Stimulated activated CD8-positive, alpha-beta memory T cell treated with anti-CD3 and anti-CD28 coated beads, Interleukin-2, amount 100 ng/mL, for 48 hours (primary cell): ENCODE measurements around the gene RDH12.
A peak's percentile ranks its signal among the peaks of the same experiment; 100 is the strongest.
"Not testable (repeated sequence)": the region's sequence is repeated elsewhere in the genome, so short reads cannot be mapped to it uniquely, and the experiment has no call there.

Source experiments
- DNase-seq, 2 donors: peaks; one replicate each; pipeline ENCODE4 v3.0.0-alpha.2; 2020; ENCODE audit warnings: low read depth in 2 of 2

The RDH12 gene

GRCh38 chr14:67701492-67701891 is at the start of gene RDH12:
RDH12 (plus strand) TSS chr14:67701886; CDS start chr14:67722643, 20,757 bp downstream.
- not testable (repeated sequence) for DNase-seq

GRCh38 chr14:67652189-67652588 is 49.5 kb upstream of the RDH12 start:
- DNase-seq: no peak

- no peak for DNase-seq
Observed at GRCh38 chr14:67653651-67654280, 47.9 kb upstream of the RDH12 start.

GRCh38 chr14:67663633-67664032 is 38.1 kb upstream of the RDH12 start:
- DNase-seq: no peak

GRCh38 chr14:67665868-67666267 is 35.8 kb upstream of the RDH12 start:
- DNase-seq: no peak

GRCh38 chr14:67666750-67667449 is 34.8 kb upstream of the RDH12 start:
- no peak for DNase-seq

GRCh38 chr14:67668559-67668958 is 33.1 kb upstream of the RDH12 start:
- no peak for DNase-seq

GRCh38 chr14:67673451-67673850 is 28.2 kb upstream of the RDH12 start:
- DNase-seq: no peak

- peak; percentile 33 to 47 for DNase-seq
Observed at GRCh38 chr14:67674139-67674479, 27.6 kb upstream of the RDH12 start.

GRCh38 chr14:67674480-67675218 is 27.0 kb upstream of the RDH12 start, which contains the start of gene VTI1B:
VTI1B (minus strand) TSS chr14:67674632; CDS start chr14:67674489, 143 bp downstream.
- DNase-seq: peak; percentile 66 to 68

GRCh38 chr14:67675219-67675582 is 26.5 kb upstream of the RDH12 start:
- DNase-seq: peak in 1 of 2 donors; percentile 5

- no peak for DNase-seq
Observed at GRCh38 chr14:67679006-67679405, 22.7 kb upstream of the RDH12 start.

GRCh38 chr14:67680121-67680602 is 21.5 kb upstream of the RDH12 start:
- no peak for DNase-seq

GRCh38 chr14:67680941-67681340 is 20.7 kb upstream of the RDH12 start:
- DNase-seq: no peak

- no peak for DNase-seq
Observed at GRCh38 chr14:67683842-67684241, 17.8 kb upstream of the RDH12 start.

- no peak for DNase-seq
Observed at GRCh38 chr14:67690011-67690410, 11.7 kb upstream of the RDH12 start.

GRCh38 chr14:67694791-67695393 is 6.8 kb upstream of the RDH12 start:
- peak; percentile 65 to 67 for DNase-seq

- peak; percentile 60 to 71 for DNase-seq
Observed at GRCh38 chr14:67695394-67695949, 6.2 kb upstream of the RDH12 start, which contains the start of gene RDH11. RDH11 (minus strand) TSS chr14:67695764; CDS start chr14:67695703, 61 bp downstream.

GRCh38 chr14:67697006-67697405 is 4.7 kb upstream of the RDH12 start:
- DNase-seq: no peak

GRCh38 chr14:67698179-67698578 is 3.5 kb upstream of the RDH12 start:
- no peak for DNase-seq

- no peak for DNase-seq
Observed at GRCh38 chr14:67703997-67704396, 2.3 kb downstream of the RDH12 start.
